ENCODE measurements around the gene RAB42.

DNA sequence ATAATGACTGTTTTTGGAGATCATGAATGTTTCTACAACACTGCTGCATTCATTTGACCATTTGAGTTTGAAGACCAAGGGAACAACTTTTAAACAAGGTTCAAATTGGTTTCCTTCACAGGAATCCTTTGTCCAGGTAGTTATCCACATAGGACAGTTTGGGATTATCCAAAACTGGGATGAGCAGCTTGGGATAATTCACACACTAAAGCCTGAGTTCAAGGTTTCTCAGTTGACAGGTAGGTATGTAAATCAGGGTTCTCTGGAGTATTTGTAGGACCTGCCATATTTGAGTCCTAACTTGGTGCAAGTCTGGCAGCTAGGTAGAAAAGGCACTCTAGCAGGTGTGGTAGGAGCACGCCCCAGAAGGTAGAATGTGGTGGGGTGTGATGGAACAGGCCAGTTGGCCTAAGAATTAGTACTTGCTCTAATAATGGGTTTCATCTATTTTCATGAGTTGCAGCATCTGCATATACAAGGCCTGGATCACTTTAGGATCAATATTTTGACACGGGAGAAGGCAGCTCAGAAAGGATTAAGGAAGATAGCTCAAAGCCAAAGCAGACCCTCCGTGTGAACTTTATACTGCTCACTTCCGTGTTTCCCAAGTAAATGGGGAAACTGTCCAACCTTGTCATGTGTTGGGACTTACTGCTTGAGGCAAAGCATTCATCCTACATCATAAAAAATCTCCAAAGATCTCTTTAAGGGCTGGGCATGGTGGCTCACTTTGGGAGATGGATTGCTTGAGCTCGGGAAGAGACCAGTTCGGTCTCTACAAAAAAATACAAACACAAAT, 14.1 kb upstream of the RAB42 start:
- TF ChIP-seq CTCF (IDR thresholded peaks at IDR 0.05) (no peak), POLR2A (IDR thresholded peaks at IDR 0.05) (no peak)
